ENCODE results near the gene SIVA1.

Gene SIVA1

DNA sequence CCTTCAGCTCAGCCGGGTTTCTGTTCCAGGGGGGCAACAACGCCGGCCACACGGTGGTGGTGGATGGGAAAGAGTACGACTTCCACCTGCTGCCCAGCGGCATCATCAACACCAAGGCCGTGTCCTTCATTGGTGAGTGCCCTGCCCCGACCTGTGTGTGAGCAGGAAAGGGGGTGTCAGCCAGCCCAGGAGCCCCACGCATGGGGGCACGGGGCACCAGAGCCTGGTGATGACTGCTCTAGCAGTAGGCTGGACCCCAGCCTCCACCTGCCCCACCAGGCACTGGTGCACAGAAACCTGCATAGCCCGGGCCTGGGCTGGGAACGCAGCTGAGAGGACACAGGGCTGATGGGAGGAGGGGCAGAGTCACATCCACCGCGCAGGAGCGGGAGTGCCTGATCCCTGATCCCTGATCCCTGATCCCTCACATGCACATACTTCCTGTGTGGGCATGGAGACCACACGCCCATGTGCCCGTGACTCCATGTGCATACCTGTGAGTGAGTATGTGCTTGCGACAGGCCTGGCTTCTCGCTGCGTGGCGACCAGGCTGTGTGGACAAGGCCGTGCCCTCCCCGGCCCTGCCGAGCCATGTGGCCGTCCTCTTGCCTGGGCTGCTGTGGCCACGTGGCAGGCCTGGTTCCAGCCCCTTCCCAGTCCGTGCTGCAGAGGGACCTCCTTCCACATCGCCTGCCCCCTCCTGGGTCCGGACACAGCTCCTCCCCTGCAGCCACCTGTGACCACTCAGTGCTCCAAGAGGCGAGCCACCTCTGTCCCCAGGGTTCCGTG, 17.8 kb upstream of the SIVA1 start:
- DNase-seq: no peak

DNA sequence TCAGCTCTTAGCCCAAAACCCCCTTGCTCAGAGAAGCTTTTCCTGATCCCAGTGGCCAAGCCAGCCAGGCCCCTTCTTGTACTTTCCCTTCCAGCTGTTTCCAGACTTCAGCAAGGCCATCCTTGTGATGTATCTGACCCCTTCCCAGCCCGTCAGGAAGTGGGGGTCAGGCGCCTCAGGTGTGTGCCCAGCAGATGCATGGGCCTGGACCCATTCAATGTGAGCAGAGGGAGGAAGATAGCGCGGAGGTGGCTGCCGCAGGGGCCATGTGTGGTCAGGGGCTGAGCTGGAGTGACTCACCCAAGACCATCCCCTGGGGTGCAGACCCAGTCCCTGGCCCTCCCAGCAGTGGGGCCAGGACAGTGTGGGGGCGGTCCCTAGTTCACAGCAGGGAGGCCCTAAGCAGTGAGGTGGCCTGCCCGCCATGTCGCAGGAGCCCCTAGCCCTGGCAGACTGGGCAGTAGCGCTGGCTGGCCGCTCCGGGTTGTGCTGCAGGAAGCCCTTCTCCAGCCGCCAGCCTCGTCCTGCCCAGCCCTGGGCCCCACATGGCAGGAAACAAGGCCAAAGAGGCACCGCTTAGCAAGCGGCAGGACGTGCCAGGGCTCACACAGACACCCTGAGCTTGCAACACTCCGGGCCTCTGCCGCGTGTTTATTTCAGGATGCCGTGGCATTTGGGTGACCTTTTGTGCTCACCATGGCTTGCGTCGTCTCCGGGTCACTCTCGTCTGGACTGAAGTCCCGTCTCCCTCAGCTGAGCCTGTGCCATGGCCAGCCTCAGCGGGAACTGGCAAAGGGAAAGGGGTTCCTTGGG, 16.9 kb upstream of the SIVA1 start:
- peak; percentile 67 to 78 for DNase-seq

DNA sequence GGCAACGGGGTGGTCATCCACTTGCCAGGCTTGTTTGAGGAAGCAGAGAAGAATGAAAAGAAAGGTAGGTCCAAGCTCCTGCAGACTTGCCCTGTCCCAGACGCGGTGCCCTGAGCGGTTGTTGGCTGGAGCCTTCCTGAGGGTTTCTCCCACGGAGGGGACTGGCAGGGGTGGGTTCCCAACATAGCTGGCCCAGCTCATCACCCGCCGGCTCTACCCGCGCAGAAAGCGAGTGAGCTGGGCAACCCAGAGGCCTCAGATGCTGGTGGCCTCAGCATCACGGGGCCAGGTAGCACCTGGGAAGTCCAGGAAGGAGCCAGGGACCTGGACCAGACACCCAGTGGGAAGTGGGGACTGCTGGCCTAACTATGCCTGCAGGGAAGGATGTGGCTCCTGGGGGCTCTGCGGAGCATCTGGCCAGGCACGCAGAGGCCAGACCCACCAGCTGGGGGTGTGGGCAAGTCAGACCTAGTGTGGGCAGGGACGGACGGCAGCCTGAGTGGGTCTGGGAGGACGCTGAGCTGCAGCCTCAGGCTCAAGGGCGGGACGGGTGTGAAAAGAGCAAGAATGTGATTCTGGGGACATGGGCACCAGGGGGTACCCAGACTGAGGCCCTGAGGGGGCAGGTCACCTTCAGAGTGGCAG, 14.4 kb upstream of the SIVA1 start:
- DNase-seq: no peak

DNA sequence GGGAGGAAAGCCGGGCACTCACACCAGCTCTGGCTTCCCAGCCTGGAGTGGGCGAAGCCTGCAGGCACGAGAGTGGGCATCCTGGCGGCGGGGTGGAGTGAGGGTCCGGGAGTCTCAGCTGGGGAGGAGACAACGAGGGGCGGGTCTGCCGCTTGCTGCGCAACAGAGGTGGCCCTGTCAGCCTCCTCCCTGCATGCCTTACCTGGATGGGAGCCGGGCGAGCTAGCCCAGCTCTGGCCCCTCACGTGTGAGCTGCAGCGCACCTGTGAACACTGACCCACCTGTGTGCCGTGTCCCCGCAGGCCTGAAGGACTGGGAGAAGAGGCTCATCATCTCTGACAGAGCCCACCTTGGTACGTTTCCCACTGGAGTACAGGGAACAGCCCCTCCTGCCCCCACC, 13.9 kb upstream of the SIVA1 start:
- DNase-seq: no peak

DNA sequence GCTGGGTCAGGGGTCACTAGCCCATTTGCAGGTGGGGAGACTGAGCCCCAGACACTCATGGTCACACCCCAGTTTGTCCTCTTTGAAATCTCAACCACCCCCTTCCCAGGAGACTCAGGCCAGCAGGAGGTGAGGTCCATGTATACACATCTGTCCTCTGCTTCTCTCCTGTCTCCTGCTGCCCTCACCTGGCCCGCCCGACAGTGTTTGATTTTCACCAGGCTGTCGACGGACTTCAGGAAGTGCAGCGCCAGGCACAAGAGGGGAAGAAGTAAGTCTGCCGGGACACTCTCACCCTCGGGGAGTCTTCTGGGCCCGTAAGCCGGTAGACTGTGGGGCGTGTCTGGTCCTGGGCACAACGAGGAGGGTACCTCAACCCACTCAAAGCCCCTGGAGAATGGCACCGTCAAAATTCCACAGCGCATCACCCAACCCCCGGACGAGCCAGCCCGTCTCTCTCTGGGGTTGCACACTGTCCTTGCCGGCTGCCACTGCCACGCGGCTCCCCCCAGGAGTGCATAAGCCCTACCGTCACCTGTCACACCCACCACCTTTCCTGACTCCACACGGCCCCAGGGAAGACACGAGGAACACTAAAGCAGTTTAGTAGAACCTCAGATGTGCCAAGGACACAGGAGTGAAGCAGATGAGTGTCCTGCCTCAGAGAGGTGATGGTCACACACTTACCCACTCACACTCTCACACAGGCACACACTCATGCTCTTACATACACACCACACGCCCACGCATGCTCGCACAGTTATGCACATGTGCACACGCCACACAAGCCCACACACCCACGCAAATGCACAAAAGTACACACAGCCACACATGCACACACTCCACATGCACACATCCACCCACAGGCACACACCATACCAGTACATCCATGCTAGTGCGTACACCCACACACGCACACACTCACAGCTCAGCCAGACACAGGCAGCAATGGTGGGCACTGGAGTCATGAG, 13.1 kb upstream of the SIVA1 start:
- DNase-seq: no peak

DNA sequence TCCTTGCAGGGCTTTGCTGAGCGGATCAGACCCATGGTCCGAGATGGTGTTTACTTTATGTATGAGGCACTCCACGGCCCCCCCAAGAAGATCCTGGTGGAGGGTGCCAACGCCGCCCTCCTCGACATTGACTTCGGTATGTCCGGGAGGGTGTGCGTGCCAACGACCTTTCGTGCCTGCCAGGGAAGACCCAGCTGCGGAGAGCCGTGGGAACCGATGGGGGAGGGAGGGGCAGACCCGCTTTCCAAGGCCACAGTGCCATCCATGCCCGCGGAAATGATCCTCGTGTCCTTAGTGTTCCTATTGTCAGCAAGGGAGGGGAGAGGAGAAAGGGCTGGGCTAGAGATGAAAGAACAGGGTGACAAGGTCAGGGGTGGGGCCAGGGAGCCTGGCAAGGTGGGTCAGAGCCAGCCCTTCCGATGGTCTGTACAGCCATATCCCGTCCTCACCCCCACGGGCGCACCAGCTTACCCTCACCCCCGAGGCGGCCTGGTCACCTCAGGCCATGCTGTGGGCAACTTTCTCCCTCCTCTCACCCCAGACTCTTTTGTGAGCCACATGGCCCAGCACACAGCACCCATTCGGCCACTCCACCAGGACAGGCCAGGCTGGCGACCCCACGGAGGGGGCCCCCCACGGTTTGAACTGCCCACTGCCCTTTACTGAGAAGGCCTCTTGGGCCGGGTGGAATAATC, 11.7 kb upstream of the SIVA1 start:
- no peak for DNase-seq

DNA sequence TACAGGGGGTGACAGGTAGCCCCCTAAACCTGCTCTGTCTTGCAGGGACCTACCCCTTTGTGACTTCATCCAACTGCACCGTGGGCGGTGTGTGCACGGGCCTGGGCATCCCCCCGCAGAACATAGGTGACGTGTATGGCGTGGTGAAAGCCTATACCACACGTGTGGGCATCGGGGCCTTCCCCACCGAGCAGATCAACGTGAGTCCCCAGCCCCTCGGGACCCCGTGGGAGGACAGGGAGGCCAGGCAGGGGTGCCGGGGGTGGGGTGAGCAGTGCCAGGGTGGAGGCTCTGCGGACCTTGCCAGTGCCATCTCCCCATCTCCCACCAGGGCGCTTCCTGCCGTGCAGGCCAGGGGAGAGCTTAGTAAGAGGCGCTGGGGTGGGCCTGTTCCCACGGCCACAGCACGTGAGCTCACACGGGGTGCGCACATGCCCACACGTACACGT, 11.1 kb upstream of the SIVA1 start:
- no peak for DNase-seq

DNA sequence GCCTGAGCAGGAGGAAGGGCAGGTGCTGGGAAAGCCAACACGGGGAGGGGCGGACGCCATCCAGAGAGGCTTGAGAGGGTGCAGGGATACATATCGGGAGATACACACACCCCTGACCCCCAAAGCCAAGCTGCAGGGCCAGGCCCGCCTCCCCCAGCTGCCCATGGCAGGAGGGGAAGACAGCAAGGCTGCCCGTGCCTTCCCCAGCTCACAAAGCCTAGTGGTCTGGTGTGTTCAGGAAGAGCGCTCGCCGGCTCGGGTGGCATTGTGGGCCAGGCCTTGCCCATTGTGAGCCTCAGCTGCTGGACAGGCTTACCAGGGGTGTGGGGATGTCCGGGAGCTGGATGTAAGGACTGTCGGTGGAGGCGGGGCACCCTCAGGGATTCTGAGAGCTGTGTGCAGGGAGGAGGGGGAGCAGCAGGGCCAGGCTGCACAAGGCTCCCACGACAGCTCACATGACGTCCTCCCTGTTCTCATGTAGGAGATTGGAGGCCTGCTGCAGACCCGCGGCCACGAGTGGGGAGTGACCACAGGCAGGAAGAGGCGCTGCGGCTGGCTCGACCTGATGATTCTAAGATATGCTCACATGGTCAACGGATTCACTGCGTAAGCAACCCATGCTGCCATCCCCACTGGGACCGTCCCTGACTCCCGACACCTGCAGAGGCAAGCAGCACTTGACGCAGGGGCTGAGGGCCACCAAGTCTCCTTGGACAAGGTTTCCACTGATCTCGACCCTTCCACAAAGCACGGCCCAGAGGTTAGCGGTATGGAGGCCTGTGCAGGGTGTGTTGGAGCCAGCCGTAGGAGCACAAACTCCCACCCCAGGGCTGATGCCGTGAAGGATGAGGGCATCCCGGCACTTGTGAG, 10.1 kb upstream of the SIVA1 start:
- no peak for DNase-seq

DNA sequence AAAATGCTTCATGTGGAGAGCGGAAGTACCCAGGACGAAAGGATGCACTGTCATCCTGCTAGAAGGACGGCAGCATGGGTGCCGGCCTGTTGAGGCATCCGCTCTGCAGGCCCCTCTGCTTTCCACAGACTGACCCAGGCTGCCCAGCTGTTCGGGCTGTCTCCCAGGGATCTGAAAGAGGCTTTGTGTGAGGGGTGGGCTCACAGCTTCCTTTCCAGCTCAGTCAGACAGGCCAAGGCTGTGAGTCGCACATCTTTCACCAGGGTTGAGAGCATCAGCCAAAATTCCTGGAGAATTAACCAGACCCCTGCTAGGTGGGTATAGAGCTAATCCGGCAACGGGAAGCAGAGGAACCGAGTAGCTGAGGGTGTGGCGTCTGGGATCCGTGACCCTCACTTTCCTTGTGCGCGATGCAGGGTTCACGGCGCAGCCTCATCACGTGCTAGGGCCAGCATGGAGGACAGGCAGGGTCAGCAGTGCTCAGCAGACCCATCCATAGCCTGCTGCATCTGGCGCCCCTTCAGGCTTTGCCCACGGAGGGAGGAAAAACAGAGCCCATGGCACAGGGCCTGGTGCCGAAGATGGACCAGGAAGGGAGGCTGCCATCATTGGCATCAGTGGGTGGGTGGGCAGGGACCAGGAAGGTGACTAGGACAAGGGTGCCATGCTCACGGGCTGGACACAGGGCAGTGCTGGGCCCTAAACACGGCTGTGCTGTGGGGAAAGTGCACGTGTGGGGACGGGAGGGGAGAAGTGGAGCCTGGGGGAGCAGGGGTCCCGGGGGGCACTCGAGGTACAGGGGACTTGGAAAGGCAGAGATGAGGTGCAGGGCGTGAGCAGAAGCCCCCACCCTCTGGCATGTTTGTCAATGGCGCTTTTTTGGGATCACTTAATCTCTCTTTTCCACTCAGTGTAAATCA, 9.2 kb upstream of the SIVA1 start:
- no peak for DNase-seq

DNA sequence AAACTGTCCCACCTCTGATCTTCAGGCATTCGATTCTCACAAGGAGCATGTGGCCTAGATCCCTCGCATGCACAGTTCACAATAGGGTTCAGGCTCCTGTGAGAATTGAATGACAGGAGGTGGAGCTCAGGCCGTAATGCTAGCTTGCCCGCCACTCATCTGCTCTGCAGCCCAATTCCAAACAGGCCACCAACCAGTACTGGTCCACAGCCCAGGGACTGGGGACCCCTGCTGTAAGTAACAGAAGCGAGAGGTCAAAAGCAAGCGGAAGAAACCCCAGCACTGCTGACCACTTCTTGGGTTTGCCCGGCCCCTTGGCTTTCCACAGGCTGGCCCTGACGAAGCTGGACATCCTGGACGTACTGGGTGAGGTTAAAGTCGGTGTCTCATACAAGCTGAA, 8.5 kb upstream of the SIVA1 start:
- DNase-seq: no peak

DNA sequence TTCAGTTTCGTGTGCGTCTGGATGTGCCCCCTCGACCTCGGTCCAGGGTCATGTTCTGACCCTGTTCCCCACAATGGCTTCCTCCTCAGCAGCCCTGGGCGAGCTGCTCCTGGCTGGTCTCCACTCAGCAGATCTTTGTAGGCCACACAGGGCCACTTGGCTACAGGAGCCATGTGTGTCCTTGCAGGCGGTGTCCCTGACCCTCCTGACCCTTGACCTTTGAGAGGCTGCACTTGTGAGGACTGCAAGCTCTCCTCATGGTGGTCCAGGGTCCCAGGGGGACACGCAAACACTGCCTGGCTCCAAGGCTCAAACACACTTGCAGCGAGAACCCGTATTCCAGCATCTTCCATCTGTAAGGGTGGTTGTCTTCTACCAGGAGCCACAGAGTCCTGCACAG, 7.5 kb upstream of the SIVA1 start:
- DNase-seq: no peak

DNA sequence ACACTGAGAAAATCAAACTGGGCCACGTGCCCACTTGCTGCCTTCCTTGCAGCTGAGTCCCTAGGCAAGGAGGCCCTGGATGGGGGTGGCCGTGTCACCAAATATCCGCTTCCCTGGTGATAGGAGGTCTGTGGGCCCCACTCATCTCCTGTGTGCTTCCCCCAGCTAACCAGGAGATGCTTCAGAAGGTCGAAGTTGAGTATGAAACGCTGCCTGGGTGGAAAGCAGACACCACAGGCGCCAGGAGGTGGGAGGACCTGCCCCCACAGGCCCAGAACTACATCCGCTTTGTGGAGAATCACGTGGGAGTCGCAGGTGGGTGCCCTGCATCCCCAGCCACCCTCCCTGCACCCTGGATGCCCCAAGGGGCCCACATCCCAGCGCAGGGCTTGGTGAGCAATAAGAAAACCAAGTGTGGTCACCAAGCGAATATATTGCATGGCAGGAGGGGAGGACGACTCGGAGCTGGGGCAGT, 6.8 kb upstream of the SIVA1 start:
- DNase-seq: no peak

DNA sequence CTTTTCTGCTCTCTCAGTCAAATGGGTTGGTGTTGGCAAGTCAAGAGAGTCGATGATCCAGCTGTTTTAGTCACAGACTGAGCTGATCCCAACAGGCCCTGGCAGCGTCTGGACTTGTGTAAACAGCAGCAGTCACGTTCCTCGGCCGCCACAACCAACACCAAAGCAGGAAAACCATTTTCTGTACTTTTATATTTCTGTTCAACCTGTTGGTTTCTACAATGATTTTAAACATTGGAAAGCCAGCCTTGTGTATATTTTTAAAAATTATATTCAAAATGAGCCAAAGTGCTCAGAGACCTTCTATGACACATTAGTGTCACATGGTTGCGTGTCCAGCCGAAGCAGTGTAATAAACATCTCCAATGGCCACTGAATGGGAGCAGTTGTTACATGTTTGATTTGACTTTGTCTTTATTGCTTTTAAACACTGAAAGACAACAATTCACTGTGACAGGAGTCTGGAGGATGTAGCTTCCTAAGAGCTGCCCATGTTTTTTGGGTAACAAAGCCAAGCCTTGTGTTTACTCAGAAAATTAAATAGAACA, 5.9 kb upstream of the SIVA1 start:
- DNase-seq: no peak

DNA sequence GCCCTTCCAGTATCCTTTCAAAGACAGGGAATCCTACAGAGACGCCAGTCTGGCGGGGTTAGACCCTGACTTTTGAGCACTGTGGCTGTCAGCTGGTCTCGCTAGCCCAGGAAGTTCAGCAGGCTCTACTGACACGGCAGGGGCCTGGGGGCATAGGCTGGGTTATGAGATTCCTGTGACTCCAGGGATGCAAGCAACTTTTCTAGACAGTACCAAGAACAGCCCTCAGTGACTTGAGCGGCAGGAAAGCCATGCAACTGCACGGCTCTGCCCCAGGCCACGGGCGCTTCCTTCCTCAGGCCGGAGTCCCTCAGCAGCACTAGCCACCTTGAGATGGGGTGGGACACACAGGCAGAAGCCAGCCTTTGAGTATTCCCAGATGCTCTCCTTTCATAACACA, 5.1 kb upstream of the SIVA1 start:
- no peak for DNase-seq

DNA sequence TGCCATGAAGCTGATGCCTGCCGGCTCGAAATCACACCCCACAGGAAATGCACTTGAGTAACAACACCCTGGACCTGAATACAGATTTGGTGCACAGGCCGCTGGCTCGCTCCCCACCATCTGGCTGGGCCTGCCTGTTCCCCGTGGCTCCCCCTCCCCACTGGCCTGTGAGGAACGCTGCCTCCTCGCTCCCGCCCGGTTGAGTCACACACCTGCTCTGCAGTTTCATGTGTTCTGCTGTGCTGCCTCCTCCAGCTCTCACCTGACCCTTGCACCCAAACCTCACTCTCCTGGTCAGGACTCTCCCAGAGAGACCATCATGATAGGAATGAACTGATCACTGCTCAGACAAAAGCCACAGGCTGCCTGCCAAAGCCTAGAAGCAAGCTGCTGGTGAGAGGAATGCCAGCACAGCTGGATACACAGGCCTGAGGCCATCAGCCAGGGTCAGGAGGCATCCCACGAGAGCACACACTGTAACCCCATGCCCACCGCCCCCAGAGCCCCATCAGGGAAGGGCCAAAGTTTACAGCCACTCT, 3.8 kb upstream of the SIVA1 start:
- DNase-seq: no peak

DNA sequence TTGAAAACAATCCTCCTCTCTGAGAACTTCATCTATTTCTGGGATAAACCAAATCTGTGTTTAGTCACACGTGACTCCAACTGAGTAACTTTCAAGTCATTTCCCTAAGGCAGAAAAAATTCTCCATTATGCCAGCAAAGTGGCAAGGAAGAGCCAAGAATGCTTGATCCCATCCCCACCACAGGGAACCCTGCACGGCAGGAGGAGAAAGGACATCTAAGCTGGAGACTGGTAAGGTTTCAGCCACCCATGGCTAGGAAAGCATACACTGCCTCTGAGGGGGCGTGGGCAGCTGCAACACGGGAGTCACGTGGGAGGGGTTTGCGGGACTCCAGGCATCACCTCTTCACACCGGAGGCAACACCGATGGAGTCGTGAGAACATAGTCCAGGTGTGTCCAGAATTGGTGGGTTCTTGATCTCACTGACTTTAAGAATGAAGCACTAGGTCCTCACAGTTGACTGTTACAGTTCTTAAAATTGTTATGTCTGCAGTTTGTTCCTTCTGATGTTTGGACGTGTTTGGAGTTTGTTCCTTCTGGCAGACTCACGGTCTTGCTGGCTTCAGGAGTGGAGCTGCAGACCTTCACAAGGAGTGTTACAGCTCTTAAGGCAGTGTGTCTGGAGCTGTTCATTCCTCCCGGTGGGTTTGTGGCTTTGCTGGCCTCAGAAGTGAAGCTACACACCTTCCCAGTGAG, 2.7 kb upstream of the SIVA1 start:
- no peak for DNase-seq

DNA sequence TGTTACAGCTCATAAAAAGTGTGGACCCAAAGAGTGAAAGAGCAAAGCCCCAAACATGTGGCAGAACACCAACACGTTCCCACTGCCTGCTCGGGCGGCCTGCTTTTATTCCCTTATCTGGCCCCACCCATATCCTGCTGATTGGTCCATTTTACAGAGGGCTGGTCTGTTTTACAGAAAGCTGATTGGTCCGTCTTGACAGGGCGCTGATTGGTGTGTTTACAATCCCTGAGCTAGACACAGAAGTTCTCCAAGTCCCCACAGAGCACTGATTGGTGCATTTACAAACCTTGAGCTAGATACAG, 2.2 kb upstream of the SIVA1 start:
- peak in 1 of 2 donors; percentile 12 for DNase-seq
